ENCODE results near the gene KIAA1217. TPM values are rescaled to one million over a fixed set of nuclear protein-coding genes. Genes with fewer than 3 reads are reported as not detected.
"Not testable (repeated sequence)": the region's sequence is repeated elsewhere in the genome, so short reads cannot be mapped to it uniquely, and the experiment has no call there.

KIAA1217 gene
- total RNA-seq, 1 experiment from 2014 or later: 7.8 TPM

GRCh38 chr10:24442234-24442633, 233.3 kb downstream of the KIAA1217 start (continued):
- TF ChIP-seq SIN3A (IDR thresholded peaks at IDR 0.05; ENCODE audit: low read depth) (no peak), SRF (IDR thresholded peaks at IDR 0.05; ENCODE audit: low read depth) (no peak), FOSL1 (IDR thresholded peaks at IDR 0.05; ENCODE audit: low read depth) (no peak), MAX (IDR thresholded peaks at IDR 0.05) (no peak), EZH2 (IDR thresholded peaks at IDR 0.05) (no peak), ATF3 (IDR thresholded peaks at IDR 0.05) (no peak)
- TF ChIP-seq, protein P1, sequence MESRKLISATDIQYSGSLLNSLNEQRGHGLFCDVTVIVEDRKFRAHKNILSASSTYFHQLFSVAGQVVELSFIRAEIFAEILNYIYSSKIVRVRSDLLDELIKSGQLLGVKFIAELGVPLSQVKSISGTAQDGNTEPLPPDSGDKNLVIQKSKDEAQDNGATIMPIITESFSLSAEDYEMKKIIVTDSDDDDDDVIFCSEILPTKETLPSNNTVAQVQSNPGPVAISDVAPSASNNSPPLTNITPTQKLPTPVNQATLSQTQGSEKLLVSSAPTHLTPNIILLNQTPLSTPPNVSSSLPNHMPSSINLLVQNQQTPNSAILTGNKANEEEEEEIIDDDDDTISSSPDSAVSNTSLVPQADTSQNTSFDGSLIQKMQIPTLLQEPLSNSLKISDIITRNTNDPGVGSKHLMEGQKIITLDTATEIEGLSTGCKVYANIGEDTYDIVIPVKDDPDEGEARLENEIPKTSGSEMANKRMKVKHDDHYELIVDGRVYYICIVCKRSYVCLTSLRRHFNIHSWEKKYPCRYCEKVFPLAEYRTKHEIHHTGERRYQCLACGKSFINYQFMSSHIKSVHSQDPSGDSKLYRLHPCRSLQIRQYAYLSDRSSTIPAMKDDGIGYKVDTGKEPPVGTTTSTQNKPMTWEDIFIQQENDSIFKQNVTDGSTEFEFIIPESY (IDR thresholded peaks at IDR 0.05; ENCODE audit: extremely low read depth, insufficient replicate concordance, low read length): no peak

DNA sequence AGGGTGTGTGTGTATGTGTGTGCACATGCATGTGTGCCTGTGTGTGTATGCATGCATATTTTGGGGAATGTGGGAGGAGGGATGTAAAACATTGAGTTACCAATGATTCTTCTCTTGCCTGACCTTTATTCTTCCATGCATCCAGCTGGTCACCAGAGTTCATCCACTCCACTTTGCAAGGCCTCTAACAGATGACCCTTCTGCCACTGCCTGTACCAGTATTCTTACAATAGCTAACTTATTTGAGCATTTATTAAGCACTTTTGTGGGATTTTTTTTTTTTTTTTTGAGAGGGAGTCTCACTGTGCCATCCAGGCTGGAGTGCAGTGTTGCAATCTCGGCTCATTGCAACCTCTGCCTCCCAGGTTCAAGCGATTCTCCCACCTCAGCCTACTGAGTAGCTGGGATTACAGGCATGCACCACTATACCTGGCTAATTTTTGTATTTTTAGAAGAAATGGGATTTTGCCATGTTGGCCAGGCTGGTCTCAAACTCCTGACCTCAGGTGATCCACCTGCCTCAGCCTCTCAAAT, 233.8 kb downstream of the KIAA1217 start:
- H3K4me2 ChIP-seq (ENCODE audit: low read length); RAD21 ChIA-PET (ENCODE audit: low non-redundant PET in 1 of 2, low total read pairs in 2 of 2, uncharacterized antibody in 2 of 2, unreplicated experiment in 2 of 2); H3K4me3 ChIP-seq (replicated peaks in 1 of 2; ENCODE audit: low read depth in 1 of 2, low read length in 2 of 2); H3K79me2 ChIP-seq (ENCODE audit: insufficient read depth, low read length); ATAC-seq; H3K9me3 ChIP-seq (ENCODE audit: control insufficient read depth in 1 of 2, insufficient read depth in 1 of 2, low read depth in 1 of 2, low read length in 2 of 2); CTCF ChIA-PET; H2AFZ ChIP-seq (ENCODE audit: low read depth, low read length, poor library complexity, severe bottlenecking); H4K20me1 ChIP-seq (ENCODE audit: insufficient read depth); POLR2A ChIA-PET; H3K9ac ChIP-seq (ENCODE audit: low read length); H3K27ac ChIP-seq (ENCODE audit: low read depth, low read length); H3K4me1 ChIP-seq (ENCODE audit: control insufficient read depth in 1 of 2, insufficient read depth in 2 of 2, low read length in 2 of 2); H3K9me2 ChIP-seq (ENCODE audit: insufficient read depth); H3K27me3 ChIP-seq (ENCODE audit: insufficient read depth, low read length); DNase-seq (ENCODE audit: low read depth, low spot score); intact Hi-C loops (cut with micrococcal nuclease); BruUV-seq (replicated peaks); H3K36me3 ChIP-seq (ENCODE audit: control insufficient read depth in 1 of 2, insufficient read depth in 2 of 2, low read length in 2 of 2): not testable (repeated sequence)
